Stimulated activated naive CD4-positive, alpha-beta T cell (primary cell): ENCODE measurements around the gene LRRIQ1.
"Not testable (repeated sequence)": the region's sequence is repeated elsewhere in the genome, so short reads cannot be mapped to it uniquely, and the experiment has no call there.

ENCODE experiments used
- DNase-seq, 6 experiments: peaks; one replicate each; lab custom pipeline; 2025; lab: John Stamatoyannopoulos, UW

The LRRIQ1 gene

DNA sequence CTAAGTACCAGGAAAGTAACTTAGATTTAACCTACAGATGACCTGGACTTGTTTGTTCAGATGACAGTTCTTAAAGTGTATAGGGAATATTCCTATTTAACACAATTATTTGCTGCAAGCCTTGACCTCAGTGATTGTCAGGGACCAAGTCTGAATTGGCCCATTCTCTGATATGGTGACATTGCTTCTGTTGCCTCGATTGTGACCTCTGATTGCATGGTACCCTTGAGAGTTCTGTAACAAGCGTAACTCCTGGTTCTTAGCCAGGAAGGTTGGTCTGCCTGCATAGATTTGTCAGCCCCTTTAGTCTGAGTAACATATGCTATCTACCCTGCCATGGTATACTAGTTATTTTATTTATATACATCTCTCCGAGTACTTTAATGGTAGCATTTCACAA is 150.1 kb downstream of the LRRIQ1 start:
- DNase-seq, result no peak

DNA sequence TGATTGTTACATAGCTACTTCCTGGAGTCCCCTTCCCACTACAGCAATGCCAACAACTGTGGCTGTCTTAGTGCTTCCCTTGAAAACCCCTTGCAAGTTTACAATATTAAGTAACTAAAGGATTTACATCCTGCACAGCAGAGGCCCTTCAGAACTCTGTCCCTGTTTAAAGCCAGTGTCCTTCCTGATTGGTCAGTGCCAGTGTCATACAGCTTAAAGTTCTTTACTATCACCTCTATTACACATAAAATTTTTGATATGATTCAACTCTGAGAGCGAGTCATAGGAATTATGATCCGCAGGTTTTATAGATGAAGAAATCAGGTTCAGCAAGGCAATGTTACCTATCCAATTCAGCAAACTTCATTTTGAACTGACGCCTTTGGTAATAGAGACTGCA is 152.5 kb downstream of the LRRIQ1 start:
- no peak for DNase-seq

DNA sequence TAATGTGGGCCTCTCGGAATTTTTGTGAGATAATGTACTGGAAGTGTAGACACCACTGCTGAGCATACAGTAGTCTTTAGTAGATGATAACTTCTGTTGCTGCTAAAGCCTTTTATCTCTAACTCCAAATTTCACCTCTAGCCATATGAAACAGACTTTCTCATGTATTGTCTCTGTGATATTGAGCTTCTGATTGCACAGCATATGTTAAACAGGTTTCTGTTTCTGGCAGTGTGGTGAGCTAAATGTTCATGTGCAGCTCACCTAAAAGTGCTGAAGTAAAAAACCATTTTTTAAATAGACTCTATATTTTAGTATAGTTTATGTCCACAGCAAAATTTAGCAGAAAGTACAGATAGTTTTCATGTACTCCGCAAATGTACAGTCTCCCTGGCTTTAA is 154.6 kb downstream of the LRRIQ1 start:
- DNase-seq, result no peak

DNA sequence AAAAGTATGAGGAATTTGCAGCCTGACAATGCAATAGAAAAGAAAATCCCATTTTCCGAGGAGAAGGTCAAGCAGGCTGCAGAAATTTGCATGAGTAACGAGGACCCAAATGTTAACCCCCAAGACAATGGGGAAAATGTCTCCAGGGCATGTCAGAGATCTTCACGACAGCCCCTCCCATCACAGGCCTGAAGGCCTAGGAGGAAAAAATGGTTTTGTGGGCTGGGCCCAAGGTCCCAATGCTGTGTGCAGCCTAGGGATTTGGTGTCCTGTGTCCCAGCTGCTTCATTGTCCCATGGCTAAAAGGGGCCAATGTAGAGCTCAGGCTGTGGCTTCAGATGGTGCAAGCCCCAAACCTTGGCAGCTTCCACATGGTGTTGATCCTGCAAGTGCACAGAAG is 167.7 kb downstream of the LRRIQ1 start:
- not testable (repeated sequence) for DNase-seq

- no peak for DNase-seq
Observed at GRCh38 chr12:85206543-85206942, 170.4 kb downstream of the LRRIQ1 start.

DNA sequence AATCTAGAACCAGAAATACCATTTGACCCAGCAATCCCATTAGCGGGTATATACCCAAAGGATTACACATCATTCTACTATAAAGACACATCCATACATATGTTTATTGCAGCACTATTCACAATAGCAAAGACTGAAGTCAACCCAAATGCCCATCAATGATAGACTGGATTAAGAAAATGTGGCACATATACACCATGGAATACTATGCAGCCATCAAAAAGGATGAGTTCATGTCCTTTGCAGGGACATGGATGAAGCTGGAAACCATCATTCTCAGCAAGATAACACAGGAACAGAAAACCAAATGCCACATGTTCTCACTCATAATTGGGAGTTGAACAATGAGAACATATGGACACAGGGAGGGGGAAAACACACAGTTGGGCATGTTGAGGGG is 188.2 kb downstream of the LRRIQ1 start:
- not testable (repeated sequence) for DNase-seq

DNA sequence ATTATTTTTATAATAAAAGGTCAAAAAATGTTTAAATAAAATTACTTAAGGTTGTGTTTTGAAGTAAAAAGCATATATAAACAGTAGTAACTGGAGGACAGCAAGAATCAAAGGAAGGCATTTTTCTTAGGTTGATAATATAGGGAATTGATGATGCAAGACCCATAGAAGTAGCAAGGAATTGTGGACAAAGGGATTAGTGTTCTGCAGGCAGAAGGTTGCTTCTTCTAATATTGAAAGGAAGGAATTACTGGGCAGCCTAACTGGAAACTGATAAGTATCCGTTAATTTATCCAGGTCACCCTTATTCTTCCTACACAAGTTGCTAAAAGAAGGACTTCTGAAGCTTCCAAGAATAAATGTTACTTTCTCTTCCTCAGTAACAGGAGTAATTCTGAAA is 189.3 kb downstream of the LRRIQ1 start:
- DNase-seq, result no peak

DNA sequence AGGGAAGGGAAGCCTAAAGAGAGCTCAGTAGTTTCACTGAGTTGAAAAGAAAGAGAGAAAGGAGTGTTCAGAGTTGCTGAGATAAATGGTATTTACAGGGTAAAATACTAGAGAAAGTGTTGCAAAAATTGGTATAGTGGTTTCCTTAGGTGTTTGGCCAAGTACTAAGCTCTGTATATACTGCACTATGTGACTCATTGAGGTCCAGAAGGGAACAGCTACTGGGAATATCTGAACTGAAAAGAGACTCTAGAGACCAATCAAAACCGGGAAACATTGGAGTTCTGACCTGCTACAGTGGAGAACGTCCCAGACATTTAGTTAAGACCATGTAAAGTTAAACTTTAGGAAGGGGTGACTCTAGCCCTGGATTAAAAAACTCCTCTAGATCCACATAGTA is 201.2 kb downstream of the LRRIQ1 start:
- DNase-seq, result no peak

- DNase-seq, result no peak
Observed at GRCh38 chr12:85244561-85244960, 208.4 kb downstream of the LRRIQ1 start.

GRCh38 chr12:85253853-85254252 is 217.7 kb downstream of the LRRIQ1 start:
- DNase-seq, result no peak

- no peak for DNase-seq
Observed at GRCh38 chr12:85257671-85258070, 221.5 kb downstream of the LRRIQ1 start.

- no peak for DNase-seq
Observed at GRCh38 chr12:85260447-85260846, 224.3 kb downstream of the LRRIQ1 start.

- DNase-seq, result no peak
Observed at GRCh38 chr12:85260896-85261295, 224.7 kb downstream of the LRRIQ1 start.

DNA sequence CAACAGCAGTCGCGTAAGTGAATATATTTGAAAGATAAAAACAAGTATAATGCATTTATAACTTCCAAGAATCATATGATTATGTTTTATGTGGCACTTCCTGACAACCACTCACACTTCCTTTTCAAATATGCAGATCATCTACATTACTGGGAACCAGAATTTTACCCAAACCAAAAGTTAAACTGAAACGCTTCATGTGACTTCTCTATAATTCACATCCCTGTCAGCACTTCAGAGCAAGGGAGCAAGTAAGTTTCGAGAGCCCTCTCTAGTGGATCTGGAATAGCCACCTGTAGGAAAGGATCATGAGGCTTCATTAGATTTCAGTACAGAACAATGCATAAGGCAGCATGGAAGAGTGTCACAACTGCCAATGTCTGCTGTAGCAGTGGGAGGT is 230.2 kb downstream of the LRRIQ1 start:
- no peak for DNase-seq

DNA sequence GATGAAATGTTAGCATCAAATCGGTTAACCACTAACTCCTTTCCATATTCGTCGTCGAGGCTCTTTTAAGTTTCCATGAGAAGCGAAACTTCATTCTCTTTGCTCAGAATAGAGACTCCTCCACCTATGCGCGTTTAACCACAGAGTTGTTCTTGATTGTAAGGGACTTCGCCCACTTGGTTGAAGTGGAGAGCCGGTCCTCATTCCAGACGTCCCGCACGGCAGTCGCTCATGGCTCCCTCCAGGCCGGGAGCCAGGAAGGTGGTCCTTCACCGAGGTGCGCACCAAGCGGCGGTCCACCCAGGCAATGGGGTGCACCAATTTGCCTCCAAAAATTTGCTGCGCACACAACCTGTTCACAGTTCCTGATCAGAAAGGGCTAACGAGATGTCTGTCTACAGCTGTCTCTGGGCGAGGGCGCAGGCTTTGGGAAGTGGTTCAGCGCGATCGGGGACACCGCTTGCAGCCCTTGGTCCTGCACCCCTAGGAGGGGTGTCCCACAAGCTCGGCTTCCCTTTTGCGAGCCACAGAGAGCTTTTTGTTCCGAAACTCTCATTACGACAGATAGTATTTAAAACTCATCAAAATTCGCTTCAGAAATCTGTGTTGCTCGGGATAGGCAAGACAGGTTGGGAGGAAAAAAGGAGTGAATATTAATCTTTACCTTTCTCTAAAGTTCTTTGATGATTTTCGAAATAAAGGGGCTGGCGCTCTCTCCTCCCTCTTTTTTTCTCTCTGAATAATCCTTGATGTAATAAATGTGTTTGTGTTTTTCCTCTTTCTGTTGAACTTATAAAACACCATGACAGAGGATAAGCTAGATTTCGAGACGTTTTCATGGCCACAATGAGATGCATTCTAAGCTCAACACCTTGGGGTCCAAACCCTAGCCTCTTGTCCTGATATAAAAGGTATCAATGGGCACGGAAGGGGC is 237.5 kb downstream of the LRRIQ1 start:
- DNase-seq, result no peak

DNA sequence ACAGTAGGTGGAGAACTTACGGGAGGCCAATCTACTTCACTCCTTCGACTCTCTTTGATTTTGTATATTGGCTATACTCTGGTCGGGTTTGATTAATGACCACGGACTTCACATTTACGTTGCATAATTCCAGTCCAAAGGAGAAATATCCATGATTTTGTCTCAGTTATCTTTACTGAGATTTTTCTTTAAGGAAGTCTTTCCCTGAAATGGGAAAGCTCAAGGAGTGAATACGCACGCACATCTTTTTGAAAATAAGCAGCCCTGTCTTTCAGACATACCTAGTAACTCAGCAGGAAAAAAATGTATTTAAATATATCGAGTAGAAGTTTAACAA is 238.1 kb downstream of the LRRIQ1 start:
- DNase-seq, result no peak

GRCh38 chr12:85275374-85275773 is 239.2 kb downstream of the LRRIQ1 start:
- DNase-seq, result no peak

GRCh38 chr12:85277191-85277590 is 241.0 kb downstream of the LRRIQ1 start:
- DNase-seq, result no peak

- no peak for DNase-seq
Observed at GRCh38 chr12:85277900-85278597, 241.9 kb downstream of the LRRIQ1 start.

GRCh38 chr12:85278598-85279448 is 242.7 kb downstream of the LRRIQ1 start:
- no peak for DNase-seq

- no peak for DNase-seq
Observed at GRCh38 chr12:85279449-85280164, 243.5 kb downstream of the LRRIQ1 start.
